ENCODE data around the gene RAVER2.

Gene RAVER2

GRCh38 chr1:64745986-64746940, 1.4 kb downstream of the RAVER2 start:
- FAIRE-seq (no peak), DNase-seq (ENCODE audit: insufficient read length, low spot score) (no peak)
- TF ChIP-seq TAF1 (IDR thresholded peaks at IDR 0.05; ENCODE audit: low read depth, low read length) (no peak), POLR2A (IDR thresholded peaks at IDR 0.05; ENCODE audit: low read depth, low read length) (no peak), POLR2AphosphoS5 (IDR thresholded peaks at IDR 0.05; ENCODE audit: low read depth, low read length) (no peak), PAX5 (IDR thresholded peaks at IDR 0.05; ENCODE audit: insufficient read depth, low read length, severe bottlenecking) (no peak), POU2F2 (IDR thresholded peaks at IDR 0.05; ENCODE audit: low read depth, low read length) (no peak), SPI1 (IDR thresholded peaks at IDR 0.05; ENCODE audit: low read depth, low read length) (no peak)

DNA sequence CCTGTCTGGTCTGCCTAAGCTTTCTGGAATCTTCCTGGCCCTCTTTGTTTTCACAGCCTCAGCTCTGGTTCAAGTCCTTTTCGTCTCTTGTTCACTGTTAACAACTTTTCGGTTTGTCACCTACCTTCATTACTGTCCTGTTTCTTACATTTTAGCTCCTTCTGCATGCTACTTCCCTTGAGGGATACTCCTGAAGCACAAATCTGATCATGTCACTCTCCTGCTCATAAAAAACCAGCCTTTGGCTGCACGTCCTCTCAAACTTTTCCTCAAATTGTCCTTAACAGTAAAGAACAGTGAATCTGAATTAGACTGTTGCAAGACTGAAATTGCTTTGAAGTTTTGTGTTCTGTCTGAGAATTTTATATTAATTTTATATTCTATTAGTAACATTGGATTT, 3.3 kb downstream of the RAVER2 start:
- no peak for TF ChIP-seq PAX5 (IDR thresholded peaks at IDR 0.05; ENCODE audit: insufficient read depth, low read length, severe bottlenecking)
- TF ChIP-seq POU2F2 (IDR thresholded peaks at IDR 0.05; ENCODE audit: low read depth, low read length) = no peak
- no peak for TF ChIP-seq TAF1 (IDR thresholded peaks at IDR 0.05; ENCODE audit: low read depth, low read length)
- no peak for TF ChIP-seq SPI1 (IDR thresholded peaks at IDR 0.05; ENCODE audit: low read depth, low read length)
- TF ChIP-seq POLR2AphosphoS5 (IDR thresholded peaks at IDR 0.05; ENCODE audit: low read depth, low read length) = no peak
- TF ChIP-seq POLR2A (IDR thresholded peaks at IDR 0.05; ENCODE audit: low read depth, low read length) = no peak
- DNase-seq (ENCODE audit: insufficient read length, low spot score) (no peak), FAIRE-seq (no peak)

- DNase-seq (ENCODE audit: insufficient read length, low spot score) (no peak), FAIRE-seq (no peak)
- TF ChIP-seq POLR2AphosphoS5 (IDR thresholded peaks at IDR 0.05; ENCODE audit: low read depth, low read length) (no peak), TAF1 (IDR thresholded peaks at IDR 0.05; ENCODE audit: low read depth, low read length) (no peak), POU2F2 (IDR thresholded peaks at IDR 0.05; ENCODE audit: low read depth, low read length) (no peak), SPI1 (IDR thresholded peaks at IDR 0.05; ENCODE audit: low read depth, low read length) (no peak), PAX5 (IDR thresholded peaks at IDR 0.05; ENCODE audit: insufficient read depth, low read length, severe bottlenecking) (no peak), POLR2A (IDR thresholded peaks at IDR 0.05; ENCODE audit: low read depth, low read length) (no peak)
These were observed 3.8 kb downstream of the RAVER2 start for GRCh38 chr1:64748706-64749105.

DNA sequence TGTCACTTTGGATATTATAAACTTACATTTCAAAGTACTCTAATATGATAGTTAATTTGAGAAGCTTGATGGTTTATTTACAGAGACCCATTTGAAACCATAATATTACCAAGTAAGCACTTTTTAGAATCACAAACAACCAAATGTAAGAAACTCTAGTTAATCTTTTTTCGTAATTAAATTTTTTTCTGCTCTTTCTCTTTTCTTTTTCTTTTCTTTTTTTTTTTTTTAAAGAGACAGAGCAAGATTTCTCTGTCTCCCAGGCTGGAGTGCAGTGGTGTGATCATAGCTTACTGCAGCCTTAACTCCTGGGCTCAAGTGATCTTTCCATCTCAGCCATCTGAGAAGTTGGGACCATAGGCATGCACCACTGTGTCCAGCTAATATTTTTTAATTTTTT, 5.2 kb downstream of the RAVER2 start:
- DNase-seq (ENCODE audit: insufficient read length, low spot score) (no peak), FAIRE-seq (no peak)
- TF ChIP-seq PAX5 (IDR thresholded peaks at IDR 0.05; ENCODE audit: insufficient read depth, low read length, severe bottlenecking) = no peak

GRCh38 chr1:64750875-64751274, 6.0 kb downstream of the RAVER2 start:
- no peak for DNase-seq (ENCODE audit: insufficient read length, low spot score)
- TF ChIP-seq POLR2A (IDR thresholded peaks at IDR 0.05; ENCODE audit: low read depth, low read length) (no peak), POLR2AphosphoS5 (IDR thresholded peaks at IDR 0.05; ENCODE audit: low read depth, low read length) (no peak), POU2F2 (IDR thresholded peaks at IDR 0.05; ENCODE audit: low read depth, low read length) (no peak), SPI1 (IDR thresholded peaks at IDR 0.05; ENCODE audit: low read depth, low read length) (no peak), TAF1 (IDR thresholded peaks at IDR 0.05; ENCODE audit: low read depth, low read length) (no peak), PAX5 (IDR thresholded peaks at IDR 0.05; ENCODE audit: insufficient read depth, low read length, severe bottlenecking) (no peak)
- FAIRE-seq = no peak

DNA sequence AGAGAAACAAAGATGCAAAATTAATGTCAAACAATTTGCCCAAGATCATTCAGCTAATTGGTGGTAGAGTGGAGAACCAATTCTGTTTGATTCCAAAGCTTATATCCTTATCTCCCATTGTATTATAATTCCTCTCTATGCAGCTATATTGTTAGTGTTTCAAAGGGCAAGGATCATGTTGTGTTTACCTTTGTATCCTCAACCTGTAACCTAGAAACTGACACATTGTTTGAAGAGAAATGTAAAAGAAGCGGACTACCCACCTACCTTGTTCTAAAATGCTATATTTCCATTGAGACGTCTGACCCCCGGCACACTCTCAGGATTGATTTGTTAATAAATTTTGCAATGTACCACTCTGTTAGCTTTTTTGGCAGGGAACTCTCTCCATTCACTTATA, 9.3 kb downstream of the RAVER2 start:
- no peak for DNase-seq (ENCODE audit: insufficient read length, low spot score)
- no peak for TF ChIP-seq PAX5 (IDR thresholded peaks at IDR 0.05; ENCODE audit: insufficient read depth, low read length, severe bottlenecking)
- TF ChIP-seq TAF1 (IDR thresholded peaks at IDR 0.05; ENCODE audit: low read depth, low read length) = no peak
- no peak for TF ChIP-seq POLR2A (IDR thresholded peaks at IDR 0.05; ENCODE audit: low read depth, low read length)
- TF ChIP-seq POU2F2 (IDR thresholded peaks at IDR 0.05; ENCODE audit: low read depth, low read length) = no peak
- TF ChIP-seq POLR2AphosphoS5 (IDR thresholded peaks at IDR 0.05; ENCODE audit: low read depth, low read length) = no peak
- TF ChIP-seq SPI1 (IDR thresholded peaks at IDR 0.05; ENCODE audit: low read depth, low read length) = no peak
- FAIRE-seq = no peak

DNA sequence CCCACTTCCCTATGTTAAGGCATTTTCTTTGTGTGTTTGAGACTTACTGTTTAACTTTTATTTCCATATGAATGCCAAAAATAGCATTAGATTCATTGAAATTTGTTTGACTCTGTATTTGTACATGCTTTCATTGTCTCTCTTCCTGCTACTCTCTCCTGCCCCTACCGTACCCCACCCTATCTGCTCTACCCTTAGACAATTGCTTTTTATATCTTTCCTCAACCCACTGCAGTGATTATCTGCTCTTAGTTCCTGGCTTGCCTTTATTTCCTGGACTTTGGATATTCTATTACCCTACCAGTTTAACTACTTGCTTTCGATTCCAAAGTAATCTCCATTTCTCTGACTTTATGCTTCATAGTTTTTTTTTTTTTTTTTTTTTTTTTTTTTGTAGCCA, 10.5 kb downstream of the RAVER2 start:
- FAIRE-seq (no peak), DNase-seq (ENCODE audit: insufficient read length, low spot score) (no peak)
- TF ChIP-seq POU2F2 (IDR thresholded peaks at IDR 0.05; ENCODE audit: low read depth, low read length) = no peak
- TF ChIP-seq POLR2A (IDR thresholded peaks at IDR 0.05; ENCODE audit: low read depth, low read length) = no peak
- TF ChIP-seq PAX5 (IDR thresholded peaks at IDR 0.05; ENCODE audit: insufficient read depth, low read length, severe bottlenecking) = no peak
- no peak for TF ChIP-seq TAF1 (IDR thresholded peaks at IDR 0.05; ENCODE audit: low read depth, low read length)
- TF ChIP-seq SPI1 (IDR thresholded peaks at IDR 0.05; ENCODE audit: low read depth, low read length) = no peak
- TF ChIP-seq POLR2AphosphoS5 (IDR thresholded peaks at IDR 0.05; ENCODE audit: low read depth, low read length) = no peak

- DNase-seq (ENCODE audit: insufficient read length, low spot score) (no peak), FAIRE-seq (no peak)
- TF ChIP-seq POLR2AphosphoS5 (IDR thresholded peaks at IDR 0.05; ENCODE audit: low read depth, low read length) (no peak), POLR2A (IDR thresholded peaks at IDR 0.05; ENCODE audit: low read depth, low read length) (no peak), TAF1 (IDR thresholded peaks at IDR 0.05; ENCODE audit: low read depth, low read length) (no peak), PAX5 (IDR thresholded peaks at IDR 0.05; ENCODE audit: insufficient read depth, low read length, severe bottlenecking) (no peak), SPI1 (IDR thresholded peaks at IDR 0.05; ENCODE audit: low read depth, low read length) (no peak), POU2F2 (IDR thresholded peaks at IDR 0.05; ENCODE audit: low read depth, low read length) (no peak)
These were observed 11.9 kb downstream of the RAVER2 start for GRCh38 chr1:64756770-64757169.

DNA sequence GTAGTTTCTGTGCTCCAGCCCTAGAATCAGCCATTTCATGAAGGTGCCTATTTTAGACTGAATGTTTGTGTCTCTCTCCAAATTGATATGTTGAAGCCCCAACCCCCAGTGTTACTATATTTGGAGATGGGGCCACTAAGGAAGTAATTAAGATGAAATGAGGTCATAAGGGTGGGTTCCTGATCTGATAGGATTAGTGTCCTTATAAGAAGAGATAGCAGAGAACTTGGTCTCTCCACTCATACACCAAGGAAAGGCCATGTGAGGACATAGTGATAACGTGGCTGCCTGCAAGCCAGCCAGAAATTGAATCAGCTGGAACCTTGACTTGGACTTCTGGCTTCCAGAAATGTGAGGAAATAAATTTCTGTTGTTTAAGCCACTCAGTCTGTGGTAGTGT, 12.3 kb downstream of the RAVER2 start:
- FAIRE-seq (no peak), DNase-seq (ENCODE audit: insufficient read length, low spot score) (no peak)
- TF ChIP-seq POLR2A (IDR thresholded peaks at IDR 0.05; ENCODE audit: low read depth, low read length) = no peak
- TF ChIP-seq SPI1 (IDR thresholded peaks at IDR 0.05; ENCODE audit: low read depth, low read length) = no peak
- TF ChIP-seq POU2F2 (IDR thresholded peaks at IDR 0.05; ENCODE audit: low read depth, low read length) = no peak
- no peak for TF ChIP-seq POLR2AphosphoS5 (IDR thresholded peaks at IDR 0.05; ENCODE audit: low read depth, low read length)
- no peak for TF ChIP-seq TAF1 (IDR thresholded peaks at IDR 0.05; ENCODE audit: low read depth, low read length)
- TF ChIP-seq PAX5 (IDR thresholded peaks at IDR 0.05; ENCODE audit: insufficient read depth, low read length, severe bottlenecking) = no peak

All from GM12891 (cell line).